Astrocyte of the spinal cord (primary cell): Measurements from ENCODE around the gene DDX39B.

Experiments used
- DNase-seq: peaks from one replicate; pipeline ENCODE4 v3.0.0; 2011; ENCODE audit warnings: low read depth, low spot score
- H3K4me3 ChIP-seq: 2 replicates; pipeline ENCODE4 v1.5.1; 2011; ENCODE audit warnings: low read depth, mild to moderate bottlenecking, low read length, moderate library complexity
- CTCF ChIP-seq: IDR thresholded peaks from 2 replicates; pipeline ENCODE4 v1.5.1; 2012; ENCODE audit warnings: low read depth, mild to moderate bottlenecking, low read length, inconsistent platforms
- in situ Hi-C: cut with HindIII; loops from 2 replicates; pipeline ENCODE4 v1.10.0; 2017; ENCODE audit warnings: low sequenced_read_pairs

DDX39B gene

DNA sequence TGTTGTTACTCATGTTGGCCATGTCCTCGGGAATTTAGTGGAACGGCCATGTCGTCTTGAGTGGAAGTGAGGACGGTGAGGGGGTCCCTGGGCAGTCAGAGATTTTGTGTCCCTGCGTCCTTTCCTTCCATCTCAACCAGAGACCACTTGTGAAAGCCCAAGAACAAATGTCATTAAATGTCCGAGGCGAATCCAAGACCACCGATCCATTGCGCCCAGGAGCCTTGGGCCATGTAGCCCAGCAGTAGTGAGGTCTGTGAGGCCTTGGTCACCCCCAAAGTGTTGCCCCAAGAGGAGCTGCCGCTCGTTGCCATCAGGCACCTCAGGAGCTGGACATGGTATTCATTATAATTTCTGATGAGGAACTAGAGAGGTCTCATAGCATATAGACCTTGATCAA is 61.2 kb downstream of the DDX39B start:
- TF ChIP-seq CTCF = no peak

More for the DNA sequence above, 61.2 kb downstream of the DDX39B start:
- H3K4me3 ChIP-seq = no peak overlapping the region
- in situ Hi-C loops = no loop called here
- no peak for DNase-seq
